SIG-M5 treated with dmso at 0.1 percent for 504 hours (cell line): ENCODE data around the gene NDUFS8.
A peak's percentile ranks its signal among the peaks of the same experiment; 100 is the strongest.

Experiments used
- DNase-seq: peaks from one replicate; lab custom pipeline; 2025; ENCODE audit not compliant: unreplicated experiment; lab: John Stamatoyannopoulos, UW

The NDUFS8 gene

GRCh38 chr11:68014947-68015447, 15.5 kb upstream of the NDUFS8 start:
- no peak for DNase-seq

GRCh38 chr11:68015467-68015866, 15.0 kb upstream of the NDUFS8 start:
- DNase-seq: no peak

GRCh38 chr11:68016161-68016903, 14.1 kb upstream of the NDUFS8 start:
- DNase-seq: no peak

GRCh38 chr11:68016904-68017817, 13.3 kb upstream of the NDUFS8 start:
- DNase-seq: peak; percentile 25

- no peak for DNase-seq
Observed at GRCh38 chr11:68017980-68018729, 12.3 kb upstream of the NDUFS8 start.

- no peak for DNase-seq
Observed at GRCh38 chr11:68018730-68019190, 11.7 kb upstream of the NDUFS8 start.

GRCh38 chr11:68019486-68019885, 11.0 kb upstream of the NDUFS8 start:
- no peak for DNase-seq

- DNase-seq: no peak
Observed at GRCh38 chr11:68020575-68020974, 9.9 kb upstream of the NDUFS8 start.

GRCh38 chr11:68021167-68021787, 9.2 kb upstream of the NDUFS8 start:
- DNase-seq: no peak

GRCh38 chr11:68022531-68022930, 8.0 kb upstream of the NDUFS8 start:
- DNase-seq: no peak

- no peak for DNase-seq
Observed at GRCh38 chr11:68024508-68024907, 6.0 kb upstream of the NDUFS8 start.

GRCh38 chr11:68025047-68025446, 5.4 kb upstream of the NDUFS8 start:
- DNase-seq: no peak

GRCh38 chr11:68026391-68027105, 3.9 kb upstream of the NDUFS8 start:
- no peak for DNase-seq

GRCh38 chr11:68027667-68028066, 2.8 kb upstream of the NDUFS8 start:
- DNase-seq: no peak

GRCh38 chr11:68028802-68029545, 1.5 kb upstream of the NDUFS8 start:
- no peak for DNase-seq

GRCh38 chr11:68031144-68031464, 623 bp downstream of the NDUFS8 start:
- DNase-seq: no peak

GRCh38 chr11:68032003-68032402, 1.5 kb downstream of the NDUFS8 start:
- DNase-seq: no peak

GRCh38 chr11:68032997-68033707, 2.7 kb downstream of the NDUFS8 start:
- no peak for DNase-seq

- no peak for DNase-seq
Observed at GRCh38 chr11:68033708-68034045, 3.2 kb downstream of the NDUFS8 start.
